Muscle layer of colon (tissue), 2 donors: ENCODE results near the gene ZNF532.
"Not testable (repeated sequence)": the region's sequence is repeated elsewhere in the genome, so short reads cannot be mapped to it uniquely, and the experiment has no call there.

Source experiments
- H3K27ac ChIP-seq: one replicate; pipeline ENCODE4 v1.7.0; 2013; ENCODE audit warnings: low read depth, mild to moderate bottlenecking, low read length, moderate library complexity
- H3K27me3 ChIP-seq, 2 donors: one replicate each; pipeline ENCODE4 v1.7.0; 2013; ENCODE audit warnings: low read length in 2 of 2, mild to moderate bottlenecking in 2 of 2; ENCODE audit not compliant: insufficient read depth in 2 of 2, control insufficient read depth in 1 of 2
- H3K36me3 ChIP-seq: one replicate; pipeline ENCODE4 v1.7.0; 2013; ENCODE audit warnings: mild to moderate bottlenecking, low read length; ENCODE audit not compliant: insufficient read depth
- H3K4me1 ChIP-seq: one replicate; pipeline ENCODE4 v1.7.0; 2013; ENCODE audit warnings: mild to moderate bottlenecking, low read length; ENCODE audit not compliant: insufficient read depth
- H3K4me3 ChIP-seq, 2 donors: one replicate each; pipeline ENCODE4 v1.7.0; 2013; ENCODE audit warnings: low read length in 2 of 2, low read depth in 1 of 2, mild to moderate bottlenecking in 1 of 2, moderate library complexity in 1 of 2
- H3K9ac ChIP-seq: one replicate; pipeline ENCODE4 v1.7.0; 2013; ENCODE audit warnings: low read length
- H3K9me3 ChIP-seq: one replicate; pipeline ENCODE4 v1.7.0; 2013; ENCODE audit warnings: mild to moderate bottlenecking, low read length
- donor health status: abdominal sarcoma.
- donor health status: Adenocarcinoma of cecum.

ZNF532 gene

GRCh38 chr18:58864146-58865032, at the start of gene ZNF532:
TSS of gene ZNF532 (plus strand) at chr18:58864877. CDS start in a region left out here.
- no peaks in the 10 kb centered on the region for H3K27me3 ChIP-seq
- peaks cover 74% of the 10 kb centered on the region for H3K4me1 ChIP-seq
- peak within 1 kb of the TSS; percentile 83 for H3K27ac ChIP-seq
- peak within 1 kb of the TSS; percentile 64 for H3K9ac ChIP-seq
- peaks cover 24% of the 10 kb centered on the region for H3K36me3 ChIP-seq
- no peaks in the 10 kb centered on the region for H3K9me3 ChIP-seq
- peak within 1 kb of the TSS; percentile 47 to 60 for H3K4me3 ChIP-seq

GRCh38 chr18:58819051-58819450, 45.6 kb upstream of the ZNF532 start:
- H3K27ac ChIP-seq, result no peak overlapping the region
- no peak overlapping the region for H3K9ac ChIP-seq
- no peaks in the 10 kb centered on the region for H3K36me3 ChIP-seq
- no peak overlapping the region for H3K4me3 ChIP-seq
- no peaks in the 10 kb centered on the region for H3K27me3 ChIP-seq
- no peaks in the 10 kb centered on the region for H3K4me1 ChIP-seq
- no peaks in the 10 kb centered on the region for H3K9me3 ChIP-seq

GRCh38 chr18:58820251-58820650, 44.4 kb upstream of the ZNF532 start:
- Histone ChIP-seq H3K4me1 (no peaks in the 10 kb centered on the region), H3K27ac (no peak overlapping the region), H3K27me3 (no peaks in the 10 kb centered on the region), H3K9ac (no peak overlapping the region), H3K36me3 (no peaks in the 10 kb centered on the region), H3K4me3 (no peak overlapping the region), H3K9me3 (no peaks in the 10 kb centered on the region)

- no peaks in the 10 kb centered on the region for H3K9me3 ChIP-seq
- no peak overlapping the region for H3K4me3 ChIP-seq
- H3K4me1 ChIP-seq, result no peaks in the 10 kb centered on the region
- no peak overlapping the region for H3K27ac ChIP-seq
- no peaks in the 10 kb centered on the region for H3K36me3 ChIP-seq
- H3K9ac ChIP-seq, result no peak overlapping the region
- H3K27me3 ChIP-seq, result no peaks in the 10 kb centered on the region
Measured at GRCh38 chr18:58822944-58823343, 41.7 kb upstream of the ZNF532 start.

GRCh38 chr18:58823412-58823811, 41.3 kb upstream of the ZNF532 start:
- Histone ChIP-seq H3K4me3 (no peak overlapping the region), H3K27ac (no peak overlapping the region), H3K4me1 (no peaks in the 10 kb centered on the region), H3K27me3 (no peaks in the 10 kb centered on the region), H3K9me3 (no peaks in the 10 kb centered on the region), H3K9ac (no peak overlapping the region), H3K36me3 (no peaks in the 10 kb centered on the region)

GRCh38 chr18:58826926-58827325, 37.8 kb upstream of the ZNF532 start:
- H3K36me3 ChIP-seq, H3K27me3 ChIP-seq, H3K27ac ChIP-seq, H3K4me3 ChIP-seq, H3K4me1 ChIP-seq, H3K9ac ChIP-seq, H3K9me3 ChIP-seq: not testable (repeated sequence)

- no peak overlapping the region for H3K27ac ChIP-seq
- H3K9me3 ChIP-seq, result no peaks in the 10 kb centered on the region
- no peaks in the 10 kb centered on the region for H3K27me3 ChIP-seq
- no peaks in the 10 kb centered on the region for H3K4me1 ChIP-seq
- no peak overlapping the region for H3K4me3 ChIP-seq
- no peaks in the 10 kb centered on the region for H3K36me3 ChIP-seq
- H3K9ac ChIP-seq, result no peak overlapping the region
Measured at GRCh38 chr18:58827428-58827827, 37.2 kb upstream of the ZNF532 start.

- Histone ChIP-seq H3K9ac (no peak overlapping the region), H3K9me3 (no peaks in the 10 kb centered on the region), H3K27ac (no peak overlapping the region), H3K4me3 (no peak overlapping the region), H3K36me3 (no peaks in the 10 kb centered on the region), H3K27me3 (no peaks in the 10 kb centered on the region), H3K4me1 (no peaks in the 10 kb centered on the region)
Measured at GRCh38 chr18:58827886-58828285, 36.8 kb upstream of the ZNF532 start.

- H3K9me3 ChIP-seq, result no peaks in the 10 kb centered on the region
- H3K4me1 ChIP-seq, result no peaks in the 10 kb centered on the region
- H3K4me3 ChIP-seq, result no peak overlapping the region
- H3K27me3 ChIP-seq, result no peaks in the 10 kb centered on the region
- H3K27ac ChIP-seq, result no peak overlapping the region
- no peak overlapping the region for H3K9ac ChIP-seq
- no peaks in the 10 kb centered on the region for H3K36me3 ChIP-seq
Measured at GRCh38 chr18:58828399-58829121, 36.1 kb upstream of the ZNF532 start.

- Histone ChIP-seq H3K4me3 (no peak overlapping the region), H3K36me3 (no peaks in the 10 kb centered on the region), H3K9me3 (no peaks in the 10 kb centered on the region), H3K27me3 (no peaks in the 10 kb centered on the region), H3K9ac (no peak overlapping the region), H3K4me1 (no peaks in the 10 kb centered on the region), H3K27ac (no peak overlapping the region)
Measured at GRCh38 chr18:58829263-58829662, 35.4 kb upstream of the ZNF532 start.

- not testable (repeated sequence) for H3K9me3 ChIP-seq, H3K4me3 ChIP-seq, H3K36me3 ChIP-seq, H3K9ac ChIP-seq, H3K27me3 ChIP-seq, H3K27ac ChIP-seq, H3K4me1 ChIP-seq
Measured at GRCh38 chr18:58829886-58830285, 34.8 kb upstream of the ZNF532 start.
